Endothelial cell of umbilical vein (primary cell): ENCODE measurements around the gene MYO5B.

Experiments used
- CTCF ChIP-seq, 2 donors: IDR thresholded peaks; 1 replicate in 1 of 2; 2 replicates in 1 of 2; pipeline ENCODE4 v1.5.1; 2011; ENCODE audit warnings: low read length in 2 of 2, mild to moderate bottlenecking in 2 of 2, moderate library complexity in 2 of 2, control low read depth in 1 of 2, inconsistent platforms in 1 of 2, low read depth in 1 of 2; ENCODE audit not compliant: insufficient read depth in 1 of 2; ENCODE audit errors: extremely low read depth in 1 of 2
- FOS ChIP-seq: IDR thresholded peaks from 2 replicates; pipeline ENCODE4 v1.6.1; 2011; ENCODE audit warnings: mild to moderate bottlenecking, low read length, moderate library complexity, borderline replicate concordance; ENCODE audit not compliant: insufficient read depth
- GATA2 ChIP-seq: IDR thresholded peaks from 2 replicates; pipeline ENCODE4 v1.7.0; 2011; ENCODE audit warnings: low read depth, mild to moderate bottlenecking, moderate library complexity, mixed read lengths, low read length; ENCODE audit not compliant: insufficient read length, insufficient read depth
- JUN ChIP-seq: IDR thresholded peaks from 2 replicates; pipeline ENCODE4 v1.6.1; 2011; ENCODE audit warnings: borderline replicate concordance, low read depth; ENCODE audit not compliant: insufficient read length, insufficient read depth
- MYC ChIP-seq: IDR thresholded peaks from one replicate; pipeline ENCODE4 v1.6.1; 2011; ENCODE audit warnings: mild to moderate bottlenecking, low read depth, low read length
- POLR2A ChIP-seq: IDR thresholded peaks from 2 replicates; pipeline ENCODE4 v1.6.1; 2012; ENCODE audit warnings: low read depth, mild to moderate bottlenecking, control low read depth, low read length
- TF ChIP-seq, protein P1 (sequence below): IDR thresholded peaks from 2 replicates; pipeline ENCODE4 v1.6.1; 2011; ENCODE audit not compliant: insufficient read depth, insufficient read length

DNA sequence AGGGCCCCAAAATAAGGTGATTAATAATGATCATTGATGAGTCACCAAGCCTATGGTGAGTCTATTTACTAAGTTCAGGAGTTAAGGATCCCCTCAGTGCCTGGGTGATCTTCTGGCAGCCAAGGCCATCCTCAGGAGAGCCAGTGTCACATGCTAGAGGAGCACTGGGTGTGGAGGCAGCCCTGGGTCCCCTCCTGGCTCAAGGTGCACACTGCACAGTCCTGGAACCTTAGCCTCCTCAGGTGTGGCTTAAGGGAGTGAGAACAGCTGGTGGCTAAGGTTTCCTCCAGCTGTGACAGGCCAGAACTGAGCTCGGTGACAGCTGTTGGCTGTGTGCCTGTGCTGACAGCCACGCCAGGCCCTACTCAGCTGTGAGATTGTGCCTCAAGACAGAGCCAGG is 329.5 kb downstream of the MYO5B start:
- no peak for TF ChIP-seq CTCF (IDR thresholded peaks at IDR 0.05; ENCODE audit: extremely low read depth in 1 of 2, insufficient read depth in 1 of 2, low read depth in 1 of 2, low read length in 2 of 2)
- TF ChIP-seq GATA2, result no peak
- TF ChIP-seq JUN, result peak; percentile 30
- no peak for TF ChIP-seq POLR2A
- no peak for TF ChIP-seq MYC
- TF ChIP-seq, protein P1, sequence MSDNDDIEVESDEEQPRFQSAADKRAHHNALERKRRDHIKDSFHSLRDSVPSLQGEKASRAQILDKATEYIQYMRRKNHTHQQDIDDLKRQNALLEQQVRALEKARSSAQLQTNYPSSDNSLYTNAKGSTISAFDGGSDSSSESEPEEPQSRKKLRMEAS, result no peak
- TF ChIP-seq FOS, result no peak
